ENCODE measurements around the gene TBCC.

Gene TBCC

GRCh38 chr6:42745640-42746462 is at the start of gene TBCC:
Gene TBCC, minus strand, starts transcription at chr6:42746103. Its CDS starts 30 bp downstream, at chr6:42746073.
- no peaks in the 10 kb centered on the region for H3K9me3 Mint-ChIP-seq
- H3K36me3 Mint-ChIP-seq = peaks cover 6% of the 10 kb centered on the region
- H3K27me3 Mint-ChIP-seq = no peaks in the 10 kb centered on the region
- peaks cover 15% of the 10 kb centered on the region for H3K4me1 Mint-ChIP-seq
- DNase-seq (ENCODE audit: low spot score in 2 of 2) (peak; percentile 76 to 87), ATAC-seq (ENCODE audit: low read depth) (peak; percentile 76)
- peak within 1 kb of the TSS; percentile 100 for H3K4me3 Mint-ChIP-seq
- H3K27ac Mint-ChIP-seq = peak within 1 kb of the TSS; percentile 95

GRCh38 chr6:42795651-42796050 is 49.7 kb upstream of the TBCC start:
- no peak for ATAC-seq (ENCODE audit: low read depth)
- peaks cover 1% of the 10 kb centered on the region for H3K36me3 Mint-ChIP-seq
- no peaks in the 10 kb centered on the region for H3K27me3 Mint-ChIP-seq
- H3K27ac Mint-ChIP-seq = peak overlapping the region; percentile 21
- H3K9me3 Mint-ChIP-seq = no peaks in the 10 kb centered on the region
- no peak for DNase-seq (ENCODE audit: low spot score in 2 of 2)
- peaks cover 11% of the 10 kb centered on the region for H3K4me1 Mint-ChIP-seq
- H3K4me3 Mint-ChIP-seq = no peak overlapping the region

DNA sequence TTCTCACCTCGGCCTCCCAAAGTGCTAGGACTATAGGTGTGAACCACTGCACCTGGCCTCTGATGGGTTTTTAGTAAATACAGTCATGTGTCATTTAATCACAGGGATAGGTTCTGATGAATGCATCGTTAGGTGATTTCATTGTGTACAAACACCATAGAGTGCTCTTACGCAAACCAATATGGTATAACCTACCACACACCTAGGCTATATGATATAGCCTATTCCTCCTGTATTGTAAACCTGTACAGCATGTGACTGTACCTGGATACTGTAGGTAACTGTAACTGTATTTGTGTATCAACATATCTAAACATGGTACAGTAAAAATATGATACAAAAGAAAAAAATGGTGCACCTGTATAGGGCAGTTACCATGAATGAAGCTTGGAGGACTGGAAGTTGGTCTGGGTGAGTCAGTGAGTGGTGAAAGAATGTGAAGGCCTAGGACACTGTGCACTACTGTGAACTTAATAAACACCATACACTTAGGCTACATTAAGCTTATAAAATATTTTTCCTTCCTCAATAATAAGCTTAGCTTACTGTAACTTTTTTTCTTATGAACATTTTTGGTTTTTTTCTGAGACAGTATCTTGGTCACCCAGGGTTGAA is 45.9 kb upstream of the TBCC start:
- Mint-ChIP-seq H3K4me1 (peaks cover 27% of the 10 kb centered on the region), H3K4me3 (no peak overlapping the region), H3K9me3 (no peaks in the 10 kb centered on the region), H3K27me3 (no peaks in the 10 kb centered on the region), H3K36me3 (peaks cover 10% of the 10 kb centered on the region), H3K27ac (no peak overlapping the region)
- DNase-seq (ENCODE audit: low spot score in 2 of 2) (no peak), ATAC-seq (ENCODE audit: low read depth) (no peak)

- Mint-ChIP-seq H3K4me3 (no peak overlapping the region), H3K27ac (peak overlapping the region; percentile 89), H3K9me3 (no peaks in the 10 kb centered on the region), H3K36me3 (peaks cover 10% of the 10 kb centered on the region), H3K4me1 (peaks cover 18% of the 10 kb centered on the region), H3K27me3 (no peaks in the 10 kb centered on the region)
- no peak for ATAC-seq (ENCODE audit: low read depth)
- DNase-seq (ENCODE audit: low spot score in 2 of 2) = no peak
Measured at GRCh38 chr6:42790549-42791181, 44.8 kb upstream of the TBCC start.

GRCh38 chr6:42788671-42789070 is 42.8 kb upstream of the TBCC start:
- ATAC-seq (ENCODE audit: low read depth) (no peak), DNase-seq (ENCODE audit: low spot score in 2 of 2) (no peak)
- Mint-ChIP-seq H3K4me3 (peak overlapping the region; percentile 61), H3K27ac (peak overlapping the region; percentile 84), H3K9me3 (no peaks in the 10 kb centered on the region), H3K36me3 (peaks cover 10% of the 10 kb centered on the region), H3K4me1 (peaks cover 29% of the 10 kb centered on the region), H3K27me3 (no peaks in the 10 kb centered on the region)

DNA sequence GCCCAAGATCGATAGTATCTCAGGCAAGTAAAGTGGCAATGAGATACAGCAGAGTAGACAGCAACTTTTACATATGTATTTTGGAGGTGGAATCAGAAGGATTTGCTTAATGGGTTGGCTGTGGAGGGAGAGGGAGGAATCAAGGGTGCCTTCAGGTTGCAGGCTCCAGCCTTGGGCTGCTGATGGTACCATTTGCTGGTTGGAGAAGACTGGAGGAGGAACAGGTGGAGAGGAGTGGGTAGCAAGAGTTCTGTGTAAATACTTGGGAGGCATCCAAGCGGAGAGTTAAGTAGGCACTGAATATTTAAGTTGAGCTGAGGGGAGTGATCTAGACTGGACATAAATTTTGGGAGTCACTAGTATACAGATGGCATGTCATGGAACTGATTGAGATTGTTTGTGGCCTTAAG is 41.2 kb upstream of the TBCC start:
- H3K27ac Mint-ChIP-seq = no peak overlapping the region
- no peak overlapping the region for H3K4me3 Mint-ChIP-seq
- no peaks in the 10 kb centered on the region for H3K9me3 Mint-ChIP-seq
- no peak for ATAC-seq (ENCODE audit: low read depth)
- H3K36me3 Mint-ChIP-seq = peaks cover 10% of the 10 kb centered on the region
- H3K4me1 Mint-ChIP-seq = peaks cover 29% of the 10 kb centered on the region
- no peaks in the 10 kb centered on the region for H3K27me3 Mint-ChIP-seq
- DNase-seq (ENCODE audit: low spot score in 2 of 2) = no peak

DNA sequence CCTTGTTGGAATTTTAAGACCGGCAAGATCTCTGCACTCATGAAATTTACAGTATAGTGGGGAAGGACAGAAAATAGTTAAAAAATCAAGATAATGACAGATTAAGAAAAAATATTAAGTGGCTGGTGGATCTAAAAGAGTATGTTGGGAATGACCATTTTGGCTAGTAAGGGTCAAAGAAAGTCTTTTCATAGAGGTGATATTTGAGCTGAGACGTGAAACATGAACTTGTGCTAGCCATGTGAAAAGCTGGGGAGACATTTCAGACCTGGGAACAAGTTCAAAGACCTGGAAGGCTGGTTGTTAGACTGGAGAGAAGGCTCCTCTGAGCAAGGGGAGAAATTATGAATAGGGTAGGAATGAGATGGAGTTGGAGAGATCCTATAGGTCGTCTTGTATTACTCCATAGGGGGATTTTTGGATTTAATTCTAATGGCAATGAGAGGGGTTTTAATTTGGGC is 40.7 kb upstream of the TBCC start:
- Mint-ChIP-seq H3K27me3 (no peaks in the 10 kb centered on the region), H3K36me3 (peaks cover 10% of the 10 kb centered on the region), H3K4me3 (no peak overlapping the region), H3K27ac (no peak overlapping the region), H3K9me3 (no peaks in the 10 kb centered on the region), H3K4me1 (peaks cover 29% of the 10 kb centered on the region)
- ATAC-seq (ENCODE audit: low read depth) (no peak), DNase-seq (ENCODE audit: low spot score in 2 of 2) (no peak)

DNA sequence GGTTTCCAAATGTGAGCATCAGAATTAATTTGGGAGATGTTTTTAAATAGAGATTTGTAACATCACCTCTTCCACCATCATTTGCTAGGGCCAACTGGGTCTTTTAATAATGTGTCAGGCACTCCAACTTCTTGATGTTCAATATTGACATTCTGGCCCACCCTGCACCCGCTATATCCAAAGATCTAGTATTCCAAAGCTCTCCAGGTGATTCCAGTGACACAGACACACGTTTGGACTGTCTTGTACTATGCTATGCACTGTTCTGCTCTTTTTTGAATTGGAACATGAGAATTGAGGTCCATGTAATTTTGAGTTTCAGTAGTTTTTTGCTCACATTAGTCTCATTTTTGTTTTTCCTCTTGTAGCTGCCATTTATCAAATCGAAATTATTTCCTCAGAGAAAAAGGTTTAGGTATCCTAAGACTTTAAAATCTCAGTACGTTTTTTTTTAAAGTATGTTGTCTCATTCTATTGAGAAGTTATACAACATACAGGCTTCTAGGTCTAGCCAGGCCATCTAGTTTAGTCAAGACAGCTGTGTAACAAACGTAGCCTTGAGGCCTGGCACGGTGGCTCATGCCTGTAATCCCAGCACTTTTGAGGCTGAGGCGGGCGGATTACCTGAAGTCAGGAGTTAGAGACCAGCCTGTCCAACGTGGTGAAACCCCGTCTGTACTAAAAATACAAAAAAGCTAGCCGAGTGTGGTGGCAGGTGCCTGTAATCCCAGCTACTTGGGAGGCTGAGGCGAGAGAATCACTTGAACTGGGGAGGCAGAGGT is 39.0 kb upstream of the TBCC start:
- no peak overlapping the region for H3K27ac Mint-ChIP-seq

GRCh38 chr6:42783876-42784642 is 38.2 kb upstream of the TBCC start:
- peak overlapping the region; percentile 93 for H3K4me3 Mint-ChIP-seq
- no peak overlapping the region for H3K27ac Mint-ChIP-seq
- H3K27me3 Mint-ChIP-seq = no peaks in the 10 kb centered on the region
- H3K4me1 Mint-ChIP-seq = peaks cover 28% of the 10 kb centered on the region
- DNase-seq (ENCODE audit: low spot score in 2 of 2) = no peak
- H3K36me3 Mint-ChIP-seq = peaks cover 7% of the 10 kb centered on the region
- H3K9me3 Mint-ChIP-seq = no peaks in the 10 kb centered on the region
- ATAC-seq (ENCODE audit: low read depth) = peak; percentile 7

More for the DNA sequence above, 39.0 kb upstream of the TBCC start:
- no peak for DNase-seq (ENCODE audit: low spot score in 2 of 2)
- no peaks in the 10 kb centered on the region for H3K9me3 Mint-ChIP-seq
- no peak for ATAC-seq (ENCODE audit: low read depth)
- H3K4me1 Mint-ChIP-seq = peaks cover 27% of the 10 kb centered on the region
- H3K36me3 Mint-ChIP-seq = peaks cover 7% of the 10 kb centered on the region
- H3K27me3 Mint-ChIP-seq = no peaks in the 10 kb centered on the region
- H3K4me3 Mint-ChIP-seq = peak overlapping the region; percentile 93

GRCh38 chr6:42783177-42783875 is 37.4 kb upstream of the TBCC start:
- Mint-ChIP-seq H3K27ac (no peak overlapping the region), H3K27me3 (no peaks in the 10 kb centered on the region), H3K4me1 (peaks cover 26% of the 10 kb centered on the region), H3K4me3 (peak overlapping the region; percentile 93), H3K9me3 (no peaks in the 10 kb centered on the region), H3K36me3 (peaks cover under 1% of the 10 kb centered on the region)
- DNase-seq (ENCODE audit: low spot score in 2 of 2) (peak; percentile 88 to 96), ATAC-seq (ENCODE audit: low read depth) (peak; percentile 66)

DNA sequence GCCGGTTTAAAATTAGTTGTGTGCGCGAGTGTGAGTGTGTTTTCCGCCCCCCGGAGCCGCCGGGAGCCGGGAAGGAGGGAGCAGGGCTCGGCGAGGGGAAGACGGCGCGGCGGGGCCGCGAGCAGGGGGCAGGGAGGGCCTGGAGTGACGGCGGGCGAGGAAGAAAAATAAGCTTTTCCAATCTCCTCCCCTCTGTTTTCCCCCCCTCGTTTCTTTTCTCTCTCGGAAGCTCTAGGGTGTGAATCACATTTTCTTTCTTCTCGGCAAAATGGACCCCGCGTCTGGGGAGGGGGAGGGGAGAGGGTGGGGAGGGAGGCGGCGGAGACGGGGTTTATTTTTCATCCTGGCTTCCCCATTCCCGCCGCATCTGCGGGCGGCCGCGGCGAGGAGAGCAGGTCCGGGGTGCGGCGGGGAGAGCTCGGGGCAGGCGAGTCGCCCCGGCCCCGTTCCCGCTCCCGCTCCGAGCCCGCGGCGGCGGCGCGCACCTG is 36.8 kb upstream of the TBCC start:
- DNase-seq (ENCODE audit: low spot score in 2 of 2) (peak; percentile 61 to 76), ATAC-seq (ENCODE audit: low read depth) (peak; percentile 44)
- no peak overlapping the region for H3K27ac Mint-ChIP-seq

GRCh38 chr6:42781796-42782688 is 36.1 kb upstream of the TBCC start, which contains the start of gene BICRAL:
Gene BICRAL, plus strand, starts transcription at chr6:42782052. Its CDS starts 39,971 bp downstream, at chr6:42822023.
- no peaks in the 10 kb centered on the region for H3K36me3 Mint-ChIP-seq
- peaks cover 31% of the 10 kb centered on the region for H3K4me1 Mint-ChIP-seq
- ATAC-seq (ENCODE audit: low read depth) (peak; percentile 31), DNase-seq (ENCODE audit: low spot score in 2 of 2) (peak; percentile 70 to 75)
- no peak within 1 kb of the TSS for H3K27ac Mint-ChIP-seq
- H3K27me3 Mint-ChIP-seq = no peaks in the 10 kb centered on the region
- H3K4me3 Mint-ChIP-seq = peak within 1 kb of the TSS; percentile 94
- H3K9me3 Mint-ChIP-seq = no peaks in the 10 kb centered on the region

More for the DNA sequence above, 36.8 kb upstream of the TBCC start:
- Mint-ChIP-seq H3K27me3 (no peaks in the 10 kb centered on the region), H3K36me3 (no peaks in the 10 kb centered on the region), H3K4me3 (peak overlapping the region; percentile 94), H3K9me3 (no peaks in the 10 kb centered on the region), H3K4me1 (peaks cover 24% of the 10 kb centered on the region)

Measured in memory B cell (primary cell).